Ammon's horn (tissue), 1 donor: ENCODE results near the gene MCF2L.
"Not testable (repeated sequence)": the region's sequence is repeated elsewhere in the genome, so short reads cannot be mapped to it uniquely, and the experiment has no call there.

Source experiments
- DNase-seq: peaks from one replicate; pipeline ENCODE4 v3.0.0-alpha.2; 2016; ENCODE audit warnings: low spot score

Gene MCF2L

GRCh38 chr13:113050734-113051431, 81.9 kb downstream of the MCF2L start:
- no peak for DNase-seq

GRCh38 chr13:113051641-113052040, 82.6 kb downstream of the MCF2L start:
- DNase-seq = no peak

GRCh38 chr13:113052206-113052605, 83.2 kb downstream of the MCF2L start:
- DNase-seq = no peak

- DNase-seq = no peak
Observed at GRCh38 chr13:113052971-113053370, 84.0 kb downstream of the MCF2L start.

GRCh38 chr13:113053376-113053775, 84.4 kb downstream of the MCF2L start:
- DNase-seq = no peak

GRCh38 chr13:113053801-113054604, 85.0 kb downstream of the MCF2L start:
- no peak for DNase-seq

- no peak for DNase-seq
Observed at GRCh38 chr13:113057084-113057483, 88.1 kb downstream of the MCF2L start.

GRCh38 chr13:113057559-113057958, 88.5 kb downstream of the MCF2L start:
- not testable (repeated sequence) for DNase-seq

- no peak for DNase-seq
Observed at GRCh38 chr13:113058129-113058987, 89.3 kb downstream of the MCF2L start.

- no peak for DNase-seq
Observed at GRCh38 chr13:113058988-113059850, 90.2 kb downstream of the MCF2L start.

GRCh38 chr13:113059891-113060290, 90.9 kb downstream of the MCF2L start:
- DNase-seq = no peak

- no peak for DNase-seq
Observed at GRCh38 chr13:113060557-113061270, 91.7 kb downstream of the MCF2L start.

GRCh38 chr13:113061271-113061625, 92.2 kb downstream of the MCF2L start:
- peak; percentile 95 for DNase-seq

GRCh38 chr13:113061796-113062425, 92.9 kb downstream of the MCF2L start:
- peak; percentile 68 for DNase-seq

GRCh38 chr13:113062691-113063090, 93.7 kb downstream of the MCF2L start:
- DNase-seq = no peak

GRCh38 chr13:113063091-113063491, 94.1 kb downstream of the MCF2L start:
- DNase-seq = no peak

- no peak for DNase-seq
Observed at GRCh38 chr13:113064000-113064533, 95.1 kb downstream of the MCF2L start.

GRCh38 chr13:113064534-113065405, 95.8 kb downstream of the MCF2L start:
- no peak for DNase-seq
